Activated CD4-positive, alpha-beta memory T cell treated with anti-CD3 and anti-CD28 coated beads, Interleukin-2, amount 10 ng/mL, durations not matched to agents 7 days and 5 days (primary cell): ENCODE data around the gene KIF21A. TPM values are rescaled to one million over a fixed set of nuclear protein-coding genes. Genes with fewer than 3 reads are reported as not detected.
A peak's percentile ranks its signal among the peaks of the same experiment; 100 is the strongest.

Source experiments
- CTCF ChIA-PET: fragments of 350-600 bp; sonication (Branson Sonifier 250); formaldehyde crosslinking; loops from one replicate; lab custom pipeline; 2021; ENCODE audit warnings: antibody characterized with exemption, inconsistent platforms; lab: Charles Lee
- POLR2A ChIA-PET: fragments of 350-600 bp; sonication (Branson Sonifier 250); formaldehyde crosslinking; loops from one replicate; lab custom pipeline; 2021; ENCODE audit warnings: antibody characterized with exemption; lab: Charles Lee
- DNase-seq: peaks from one replicate; pipeline ENCODE4 v3.0.0-alpha.2; 2020
- H3K27ac Mint-ChIP-seq: one replicate; pipeline ENCODE4 v1.8.0; 2021; ENCODE audit warnings: mild to moderate bottlenecking, mixed read lengths
- H3K27me3 Mint-ChIP-seq: one replicate; pipeline ENCODE4 v1.8.0; 2021; ENCODE audit warnings: mixed read lengths
- H3K36me3 Mint-ChIP-seq: one replicate; pipeline ENCODE4 v1.8.0; 2021; ENCODE audit warnings: low read depth, mixed read lengths
- H3K4me1 Mint-ChIP-seq: one replicate; pipeline ENCODE4 v1.8.0; 2021; ENCODE audit warnings: mixed read lengths
- H3K4me3 Mint-ChIP-seq: one replicate; pipeline ENCODE4 v1.8.0; 2021; ENCODE audit warnings: mild to moderate bottlenecking, mixed read lengths
- H3K9me3 Mint-ChIP-seq: one replicate; pipeline ENCODE4 v1.8.0; 2021; ENCODE audit warnings: mixed read lengths
- total RNA-seq, 2 experiments: library from RNA; stranded (reverse); gene quantifications; one replicate each; pipeline ENCODE4 v1.2.3, GENCODE V29; 2021

Gene KIF21A
- total RNA-seq, 2 experiments from 2014 or later = 18.4 to 19.7 TPM

DNA sequence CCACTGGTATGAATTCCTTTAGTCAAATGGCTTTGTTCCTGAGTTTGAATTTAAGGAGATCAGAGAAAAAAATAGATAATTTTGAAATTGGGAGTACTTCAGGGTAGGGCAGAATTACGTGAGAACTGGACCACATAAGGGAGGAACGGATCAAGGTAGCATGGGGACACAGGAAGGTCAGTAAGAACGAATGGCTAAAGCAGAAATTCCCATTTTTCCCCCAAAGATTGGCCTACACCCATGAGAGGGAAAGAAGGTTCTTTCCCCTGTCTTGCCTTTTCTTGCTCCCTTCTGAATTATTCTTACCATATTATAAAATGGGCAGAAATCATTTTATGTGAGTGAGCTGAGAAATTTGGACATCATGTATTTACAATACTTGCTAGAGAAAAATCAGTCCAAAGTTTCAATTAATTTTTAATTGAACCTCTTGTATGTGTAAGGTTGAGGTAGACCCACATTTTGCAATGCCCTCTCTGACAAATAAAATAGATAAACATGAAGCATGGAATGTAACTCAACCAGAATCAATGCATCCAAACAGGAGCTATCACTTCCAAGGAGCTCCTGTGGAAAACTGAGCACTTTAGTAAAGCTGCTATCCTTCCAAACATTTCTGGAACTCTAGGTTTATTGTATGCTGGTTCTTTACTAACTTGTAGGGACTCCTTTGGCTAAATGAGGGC is 93.8 kb downstream of the KIF21A start:
- no peaks in the 10 kb centered on the region for H3K9me3 Mint-ChIP-seq
- ChIA-PET POLR2A (no interaction called here), CTCF (interaction anchor here (1.8 kb wide), 1 partner anchor 642 kb away, joined by 5 read pairs; no protein-coding TSS in a partner anchor)
- H3K27ac Mint-ChIP-seq = no peak overlapping the region
- H3K4me3 Mint-ChIP-seq = no peak overlapping the region
- no peak for DNase-seq
- H3K4me1 Mint-ChIP-seq = no peaks in the 10 kb centered on the region
- H3K27me3 Mint-ChIP-seq = no peaks in the 10 kb centered on the region
- peaks cover 9% of the 10 kb centered on the region for H3K36me3 Mint-ChIP-seq

DNA sequence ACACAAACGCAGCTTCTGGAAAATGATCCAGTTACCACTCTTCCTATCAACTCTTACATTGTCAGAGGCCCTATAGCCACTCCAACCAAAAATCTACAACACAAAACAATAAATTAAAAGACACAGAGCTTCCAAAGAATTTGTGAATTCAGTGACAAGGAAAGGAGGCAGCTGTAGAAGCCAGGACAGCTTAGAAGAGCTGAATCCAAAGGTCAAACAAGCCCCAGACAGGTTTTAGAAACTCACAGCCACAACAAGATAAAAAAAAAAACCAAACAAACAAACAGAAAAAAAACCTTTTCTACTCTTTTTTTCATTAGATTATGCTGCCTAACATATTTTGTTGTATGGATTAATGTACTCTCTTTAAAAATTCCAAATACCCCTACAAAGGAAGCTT is 94.4 kb downstream of the KIF21A start:
- Mint-ChIP-seq H3K9me3 (no peaks in the 10 kb centered on the region), H3K4me1 (no peaks in the 10 kb centered on the region), H3K27me3 (no peaks in the 10 kb centered on the region), H3K36me3 (peaks cover 9% of the 10 kb centered on the region), H3K27ac (no peak overlapping the region), H3K4me3 (no peak overlapping the region)
- ChIA-PET CTCF (interaction anchor here (1.8 kb wide), 1 partner anchor 642 kb away, joined by 5 read pairs; no protein-coding TSS in a partner anchor), POLR2A (no interaction called here)
- no peak for DNase-seq

DNA sequence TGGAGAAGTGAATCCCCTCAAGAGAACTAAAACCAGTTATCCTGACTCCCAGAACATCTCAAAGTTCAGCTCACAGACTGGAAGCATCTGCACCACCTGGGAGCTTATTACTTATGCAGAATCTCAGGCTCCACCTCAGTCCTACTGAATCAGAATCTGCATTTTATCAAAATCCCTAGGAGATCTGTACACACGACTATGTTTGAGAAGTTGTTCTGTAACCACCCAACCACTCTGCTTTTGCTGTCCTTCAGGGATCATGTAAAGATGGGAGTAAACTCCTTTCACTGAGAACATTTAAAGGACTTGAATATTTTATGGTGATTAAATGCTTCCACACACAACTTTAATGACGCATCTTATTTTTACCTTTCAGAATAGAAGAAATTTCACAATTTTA is 98.0 kb downstream of the KIF21A start:
- no peaks in the 10 kb centered on the region for H3K9me3 Mint-ChIP-seq
- ChIA-PET POLR2A (no interaction called here), CTCF (no interaction called here)
- H3K27ac Mint-ChIP-seq = no peak overlapping the region
- H3K36me3 Mint-ChIP-seq = peaks cover 21% of the 10 kb centered on the region
- no peaks in the 10 kb centered on the region for H3K27me3 Mint-ChIP-seq
- H3K4me3 Mint-ChIP-seq = no peak overlapping the region
- peaks cover 4% of the 10 kb centered on the region for H3K4me1 Mint-ChIP-seq
- DNase-seq = no peak

DNA sequence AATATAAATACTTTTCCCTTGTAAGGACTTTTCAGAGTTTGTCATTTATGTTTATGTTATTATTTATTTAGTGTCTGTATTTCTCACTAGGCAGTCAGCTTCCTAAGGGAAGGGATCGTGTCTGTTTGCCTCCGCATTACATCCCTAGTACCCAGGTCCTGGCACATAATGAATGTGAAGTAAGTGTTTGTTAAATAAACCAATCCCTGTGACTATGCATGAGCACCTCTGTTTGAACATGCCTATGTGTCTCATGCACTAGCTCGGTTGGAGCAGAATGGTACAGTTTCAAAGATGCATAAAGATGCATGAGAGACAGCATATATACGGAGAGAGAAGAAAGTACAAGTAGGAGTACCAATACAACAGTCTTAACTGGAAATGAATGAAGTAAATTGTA is 99.3 kb downstream of the KIF21A start:
- peaks cover 4% of the 10 kb centered on the region for H3K4me1 Mint-ChIP-seq
- H3K4me3 Mint-ChIP-seq = no peak overlapping the region
- no peak overlapping the region for H3K27ac Mint-ChIP-seq
- H3K9me3 Mint-ChIP-seq = no peaks in the 10 kb centered on the region
- H3K36me3 Mint-ChIP-seq = peaks cover 25% of the 10 kb centered on the region
- CTCF ChIA-PET = no interaction called here
- no peak for DNase-seq
- no peaks in the 10 kb centered on the region for H3K27me3 Mint-ChIP-seq
- POLR2A ChIA-PET = no interaction called here

DNA sequence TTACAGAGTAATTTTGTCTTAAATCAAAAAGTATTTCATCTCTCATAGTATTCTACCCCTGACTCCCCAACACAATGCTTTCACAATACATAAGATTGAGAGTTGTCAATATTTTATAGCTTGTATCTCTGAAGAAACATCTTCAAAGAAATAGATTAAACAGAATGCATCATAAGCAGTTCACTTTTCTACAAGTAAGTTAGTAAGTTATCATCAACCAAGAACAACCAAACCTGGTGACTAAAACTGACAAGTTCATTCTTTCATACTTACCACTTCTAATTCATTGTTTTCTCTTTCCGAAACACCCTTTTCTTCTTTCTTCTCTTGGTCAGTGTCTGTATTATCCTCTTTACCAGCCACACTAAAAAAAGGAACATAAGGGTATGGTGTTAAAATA is 101.2 kb downstream of the KIF21A start:
- CTCF ChIA-PET = interaction anchor here (1.5 kb wide), 1 partner anchor 24 kb away, joined by 4 read pairs; no protein-coding TSS in a partner anchor
- H3K27me3 Mint-ChIP-seq = no peaks in the 10 kb centered on the region
- H3K36me3 Mint-ChIP-seq = peaks cover 20% of the 10 kb centered on the region
- H3K4me3 Mint-ChIP-seq = no peak overlapping the region
- no peaks in the 10 kb centered on the region for H3K9me3 Mint-ChIP-seq
- no peak overlapping the region for H3K27ac Mint-ChIP-seq
- H3K4me1 Mint-ChIP-seq = peaks cover 4% of the 10 kb centered on the region
- no peak for DNase-seq
- POLR2A ChIA-PET = no interaction called here

DNA sequence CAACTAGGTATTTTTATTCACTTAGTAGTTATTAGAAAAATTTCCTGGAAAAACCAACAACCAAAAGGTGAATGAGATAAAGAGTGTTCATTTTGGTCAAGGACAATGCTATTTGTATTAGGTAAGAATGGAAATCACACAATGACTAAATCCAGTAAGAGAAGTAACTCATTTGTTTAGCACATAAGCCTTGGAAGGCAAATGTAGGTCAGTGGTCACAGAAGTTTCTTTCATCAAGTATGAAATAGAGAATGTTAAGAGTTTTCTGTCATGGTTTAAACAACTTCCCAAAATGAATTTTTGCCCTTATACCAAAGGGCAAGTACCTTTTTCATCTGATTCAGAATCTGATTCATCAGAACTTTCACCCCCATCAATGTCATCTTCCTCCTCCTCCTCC is 101.7 kb downstream of the KIF21A start:
- H3K36me3 Mint-ChIP-seq = peaks cover 20% of the 10 kb centered on the region
- H3K27ac Mint-ChIP-seq = no peak overlapping the region
- no peak for DNase-seq
- H3K4me1 Mint-ChIP-seq = peaks cover 4% of the 10 kb centered on the region
- no peaks in the 10 kb centered on the region for H3K9me3 Mint-ChIP-seq
- CTCF ChIA-PET = no interaction called here
- POLR2A ChIA-PET = no interaction called here
- H3K4me3 Mint-ChIP-seq = no peak overlapping the region
- no peaks in the 10 kb centered on the region for H3K27me3 Mint-ChIP-seq

DNA sequence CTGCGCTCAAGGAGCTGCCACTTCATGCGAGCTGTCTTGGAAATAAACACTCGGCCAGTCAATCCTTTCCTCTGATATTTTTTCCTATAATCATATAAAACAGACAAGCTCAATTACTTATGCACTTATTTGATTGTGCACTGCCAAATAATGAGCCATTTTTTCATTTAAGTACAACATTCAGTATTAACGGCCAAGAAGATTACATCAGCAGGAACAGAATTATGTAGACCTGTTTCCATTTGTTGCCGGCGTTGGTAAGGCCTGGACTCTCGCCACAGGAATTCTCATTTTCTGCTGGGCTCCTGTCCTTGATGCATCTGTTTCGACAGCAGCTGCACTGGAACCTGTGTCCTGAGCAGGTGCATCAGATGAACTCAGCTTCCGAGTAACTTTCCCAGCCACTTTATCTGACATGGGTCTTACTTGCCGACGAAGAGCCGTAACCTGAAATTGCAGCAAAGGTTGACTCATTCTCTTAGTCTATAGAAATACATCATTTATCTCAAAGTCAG is 110.2 kb downstream of the KIF21A start:
- H3K4me1 Mint-ChIP-seq = peaks cover 19% of the 10 kb centered on the region
- H3K27me3 Mint-ChIP-seq = no peaks in the 10 kb centered on the region
- H3K4me3 Mint-ChIP-seq = no peak overlapping the region
- ChIA-PET CTCF (interaction anchor here (0.9 kb wide), 1 partner anchor 391 kb away, joined by 6 read pairs; no protein-coding TSS in a partner anchor), POLR2A (interaction anchor here (1.0 kb wide), 2 partner anchors 40 to 287 kb away, joined by 4 read pairs; partner anchors contain the start of gene ABCD2)
- DNase-seq = no peak
- H3K36me3 Mint-ChIP-seq = peaks cover 26% of the 10 kb centered on the region
- no peaks in the 10 kb centered on the region for H3K9me3 Mint-ChIP-seq
- no peak overlapping the region for H3K27ac Mint-ChIP-seq

DNA sequence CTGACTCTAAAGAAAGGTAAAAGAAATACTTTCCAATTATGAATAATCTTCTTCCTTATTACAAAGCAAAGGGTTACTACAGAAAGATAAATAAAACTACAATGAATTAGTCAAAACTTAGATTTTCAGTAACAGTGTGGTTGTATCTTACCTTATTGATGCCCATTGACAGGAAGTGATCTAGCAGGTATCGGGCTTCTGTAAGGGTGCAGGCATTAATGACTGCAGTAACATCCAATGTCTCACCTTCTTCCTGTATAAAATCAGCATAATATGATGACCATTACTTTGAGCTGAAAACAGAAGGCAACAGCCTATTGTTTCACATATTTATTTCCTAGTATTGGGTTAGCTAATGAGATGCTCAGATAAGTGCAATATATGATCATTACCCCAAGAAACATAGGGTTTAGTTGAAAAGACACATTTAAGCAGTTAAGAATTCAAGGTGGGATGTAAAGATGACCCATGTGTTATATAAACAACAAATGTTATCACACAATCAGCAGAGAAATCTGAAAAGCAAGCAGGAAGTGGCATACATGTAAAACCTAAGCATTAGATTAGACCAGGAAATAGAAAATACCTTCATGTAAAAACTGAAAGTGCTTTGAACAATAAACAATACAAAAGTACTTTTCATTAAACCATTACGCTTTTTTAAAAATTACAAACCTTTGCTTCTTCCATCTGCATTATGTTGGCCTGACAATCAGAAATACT is 111.2 kb downstream of the KIF21A start:
- peaks cover 26% of the 10 kb centered on the region for H3K36me3 Mint-ChIP-seq
- no peaks in the 10 kb centered on the region for H3K9me3 Mint-ChIP-seq
- peaks cover 19% of the 10 kb centered on the region for H3K4me1 Mint-ChIP-seq
- no peak overlapping the region for H3K4me3 Mint-ChIP-seq
- H3K27me3 Mint-ChIP-seq = no peaks in the 10 kb centered on the region
- no peak for DNase-seq
- ChIA-PET CTCF (interaction anchor here (0.9 kb wide), 1 partner anchor 392 kb away, joined by 6 read pairs; no protein-coding TSS in a partner anchor), POLR2A (no interaction called here)
- H3K27ac Mint-ChIP-seq = peak overlapping the region; percentile 50

DNA sequence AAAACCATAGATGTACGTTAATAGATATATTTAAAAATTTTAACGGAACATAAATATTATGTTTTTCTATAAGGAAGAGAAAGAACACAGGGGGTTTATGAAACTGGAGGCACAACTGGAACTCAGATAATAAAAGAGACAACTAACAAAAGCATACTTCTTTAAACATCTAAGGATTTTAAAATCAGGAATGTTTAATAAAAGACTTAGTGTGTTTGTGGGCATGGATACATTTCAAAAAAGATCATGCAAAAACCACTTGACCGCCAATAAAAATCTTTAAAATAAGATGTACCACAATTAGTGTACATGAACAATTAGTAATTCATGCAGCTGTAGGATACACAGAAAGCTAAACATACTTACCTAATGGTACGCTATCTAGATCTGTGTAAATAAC is 113.0 kb downstream of the KIF21A start:
- Mint-ChIP-seq H3K27ac (no peak overlapping the region), H3K4me1 (peaks cover 19% of the 10 kb centered on the region), H3K9me3 (no peaks in the 10 kb centered on the region), H3K4me3 (no peak overlapping the region), H3K27me3 (no peaks in the 10 kb centered on the region), H3K36me3 (peaks cover 26% of the 10 kb centered on the region)
- ChIA-PET POLR2A (no interaction called here), CTCF (no interaction called here)
- DNase-seq = no peak

DNA sequence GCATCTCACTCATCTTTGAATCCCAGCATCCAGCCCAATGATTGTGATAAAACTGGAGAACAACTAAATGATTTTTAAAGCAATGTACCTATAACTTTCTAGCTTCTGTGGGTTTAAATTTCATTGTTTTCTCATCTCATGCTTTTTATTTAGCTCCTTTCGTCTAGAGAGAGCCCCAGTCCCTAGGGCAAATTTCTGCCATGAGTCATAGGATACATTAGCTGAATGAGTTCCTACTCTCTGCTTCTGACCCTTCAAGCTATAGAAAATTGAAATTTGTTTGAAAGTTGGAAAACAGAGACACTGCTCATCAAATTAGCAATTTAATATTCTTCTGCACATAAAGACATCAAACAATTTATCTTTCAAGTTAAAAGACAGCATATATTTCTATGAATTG is 113.9 kb downstream of the KIF21A start:
- POLR2A ChIA-PET = no interaction called here
- H3K9me3 Mint-ChIP-seq = no peaks in the 10 kb centered on the region

DNA sequence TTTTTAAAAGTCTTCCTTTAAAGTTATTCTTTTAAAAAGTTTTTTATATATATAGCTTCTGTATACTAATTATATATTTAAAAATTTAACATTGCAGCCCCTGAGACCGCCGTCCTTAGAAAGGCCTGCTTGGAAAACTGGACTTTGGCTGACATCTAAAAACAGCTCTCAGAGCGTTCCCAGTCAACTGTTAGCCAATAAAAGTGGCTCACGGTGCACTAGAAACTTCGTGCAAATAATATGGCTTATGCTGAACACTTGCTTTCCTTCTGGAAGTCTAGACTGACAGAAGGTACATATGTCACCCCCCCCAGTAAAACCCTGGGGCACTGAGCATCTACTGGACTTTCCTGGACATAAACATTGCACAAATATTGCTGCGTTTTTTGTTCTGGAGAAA is 115.0 kb downstream of the KIF21A start:
- Mint-ChIP-seq H3K4me1 (peaks cover 19% of the 10 kb centered on the region), H3K27me3 (no peaks in the 10 kb centered on the region), H3K27ac (no peak overlapping the region), H3K9me3 (no peaks in the 10 kb centered on the region), H3K4me3 (no peak overlapping the region), H3K36me3 (peaks cover 25% of the 10 kb centered on the region)
- ChIA-PET CTCF (no interaction called here), POLR2A (no interaction called here)
- no peak for DNase-seq

More for the DNA sequence above, 113.9 kb downstream of the KIF21A start:
- no peak overlapping the region for H3K4me3 Mint-ChIP-seq
- CTCF ChIA-PET = no interaction called here
- H3K4me1 Mint-ChIP-seq = peaks cover 19% of the 10 kb centered on the region
- DNase-seq = no peak
- no peaks in the 10 kb centered on the region for H3K27me3 Mint-ChIP-seq
- no peak overlapping the region for H3K27ac Mint-ChIP-seq
- H3K36me3 Mint-ChIP-seq = peaks cover 26% of the 10 kb centered on the region

DNA sequence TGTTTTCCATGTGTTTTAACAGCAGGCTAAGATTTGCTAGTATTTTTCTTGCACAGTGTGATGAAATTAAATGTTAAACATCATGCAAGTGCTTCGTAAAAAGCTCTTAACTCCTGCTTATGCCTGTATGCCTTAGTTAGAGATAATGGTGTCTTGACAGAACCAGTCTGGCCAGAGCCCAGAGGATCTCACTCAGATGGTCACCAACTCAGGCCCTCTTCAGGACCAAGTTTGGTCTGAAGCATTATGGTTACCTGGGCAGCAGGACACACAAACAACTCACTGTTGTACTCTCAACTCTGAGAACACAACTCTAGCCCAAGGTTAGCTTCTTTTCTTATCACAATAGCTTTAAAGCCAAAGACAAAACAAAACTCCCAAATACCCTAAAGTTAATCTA is 115.4 kb downstream of the KIF21A start:
- H3K27ac Mint-ChIP-seq = no peak overlapping the region
- no peaks in the 10 kb centered on the region for H3K9me3 Mint-ChIP-seq
- H3K4me1 Mint-ChIP-seq = peaks cover 18% of the 10 kb centered on the region
- ChIA-PET POLR2A (no interaction called here), CTCF (no interaction called here)
- DNase-seq = no peak
- no peak overlapping the region for H3K4me3 Mint-ChIP-seq
- H3K27me3 Mint-ChIP-seq = no peaks in the 10 kb centered on the region
- H3K36me3 Mint-ChIP-seq = peaks cover 20% of the 10 kb centered on the region

DNA sequence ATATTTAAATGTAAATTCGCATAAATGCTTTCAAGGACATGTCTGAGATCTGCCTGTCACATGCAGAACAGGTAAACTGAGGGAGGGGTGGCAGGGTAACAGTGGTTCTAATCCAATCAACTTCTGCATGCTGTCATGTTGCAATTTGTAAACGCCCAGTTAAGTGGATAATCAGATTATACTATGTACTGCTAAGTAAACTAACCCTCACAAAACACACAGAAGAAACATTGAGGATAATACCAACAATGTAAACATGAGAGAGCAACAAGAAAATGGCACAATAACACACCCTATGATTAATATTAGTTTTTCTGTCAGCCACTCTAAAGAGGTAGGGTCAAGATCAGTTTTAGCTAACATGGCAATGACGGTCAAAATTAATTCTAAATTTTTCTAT is 123.7 kb downstream of the KIF21A start:
- POLR2A ChIA-PET = no interaction called here
- CTCF ChIA-PET = interaction anchor here (2.3 kb wide), 1 partner anchor 121 kb away, joined by 8 read pairs; no protein-coding TSS in a partner anchor

More for the DNA sequence above, 123.7 kb downstream of the KIF21A start:
- Mint-ChIP-seq H3K9me3 (no peaks in the 10 kb centered on the region), H3K27me3 (no peaks in the 10 kb centered on the region), H3K4me3 (no peak overlapping the region), H3K36me3 (peaks cover 3% of the 10 kb centered on the region), H3K27ac (no peak overlapping the region), H3K4me1 (no peaks in the 10 kb centered on the region)
- DNase-seq = no peak
